Activated CD4-positive, alpha-beta T cell treated with anti-CD3 and anti-CD28 coated beads, Interleukin-2, amount 50 U/mL, for 24 hours (primary cell): ENCODE measurements around the gene PPM1D.
"Not testable (repeated sequence)": the region's sequence is repeated elsewhere in the genome, so short reads cannot be mapped to it uniquely, and the experiment has no call there.

Experiments used
- DNase-seq, 2 donors: peaks; one replicate each; pipeline ENCODE4 v3.0.0-alpha.2; 2020; ENCODE audit warnings: low read depth in 1 of 2, low spot score in 1 of 2

Gene PPM1D

GRCh38 chr17:60593441-60594036 lies 6.5 kb upstream of the PPM1D start:
- not testable (repeated sequence) for DNase-seq

DNA sequence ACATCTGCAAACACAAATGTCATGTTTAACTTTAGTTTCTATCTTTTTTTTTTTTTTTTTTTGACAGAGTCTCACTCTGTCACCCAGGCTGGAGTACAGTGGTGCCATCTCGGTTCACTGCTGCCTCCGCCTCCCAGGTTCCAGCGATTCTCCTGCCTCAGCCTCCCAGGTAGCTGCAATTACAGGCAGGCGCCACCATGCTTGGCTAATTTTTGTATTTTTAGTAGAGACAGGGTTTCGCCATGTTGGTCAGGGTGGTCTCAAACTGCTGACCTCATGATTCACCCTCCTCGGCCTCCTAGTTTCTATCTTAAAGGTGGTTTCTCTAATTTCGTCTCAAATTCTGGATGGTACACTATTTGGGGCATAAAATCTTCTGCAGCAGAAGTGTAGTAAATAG lies 5.8 kb upstream of the PPM1D start:
- not testable (repeated sequence) for DNase-seq

DNA sequence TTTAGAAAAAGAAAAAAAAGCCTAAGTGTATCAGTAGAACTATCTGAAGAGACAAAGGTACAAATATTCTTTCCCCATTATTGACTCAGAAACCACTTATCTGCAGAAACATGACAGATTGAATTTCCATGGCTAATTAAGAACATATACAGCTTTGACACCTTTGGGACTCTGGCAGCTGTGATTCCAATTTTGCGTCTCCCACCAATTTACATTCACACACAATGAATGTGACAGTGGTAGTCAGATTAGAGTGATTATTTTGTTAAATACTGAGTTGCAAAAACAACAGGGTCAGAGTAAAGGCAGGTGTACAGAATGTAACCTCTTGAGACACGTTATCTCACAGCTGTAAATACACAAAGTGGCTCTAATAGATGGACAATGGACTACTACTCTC lies 5.3 kb upstream of the PPM1D start:
- DNase-seq = no peak

DNA sequence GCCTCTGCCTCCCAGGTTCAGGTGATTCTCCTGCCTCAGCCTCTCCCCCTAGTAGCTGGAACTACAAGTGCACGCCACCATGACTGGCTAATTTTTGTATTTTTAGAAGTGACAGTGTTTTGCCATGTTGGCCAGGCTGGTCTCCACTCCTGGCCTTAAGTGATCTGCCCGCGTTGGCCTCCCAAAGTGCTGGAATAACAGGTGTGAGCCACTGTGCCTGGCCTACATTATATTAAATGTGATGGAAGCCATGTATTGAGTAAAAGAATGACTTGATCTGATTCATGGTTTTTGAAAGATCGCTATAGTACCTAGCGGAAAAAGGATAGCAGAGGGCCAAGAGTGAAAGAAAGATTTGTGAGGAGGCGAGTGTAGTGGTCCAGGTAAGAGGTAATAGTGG lies 2.7 kb upstream of the PPM1D start:
- no peak for DNase-seq

- DNase-seq = no peak
Observed at GRCh38 chr17:60598001-60598736, 1.8 kb upstream of the PPM1D start.

DNA sequence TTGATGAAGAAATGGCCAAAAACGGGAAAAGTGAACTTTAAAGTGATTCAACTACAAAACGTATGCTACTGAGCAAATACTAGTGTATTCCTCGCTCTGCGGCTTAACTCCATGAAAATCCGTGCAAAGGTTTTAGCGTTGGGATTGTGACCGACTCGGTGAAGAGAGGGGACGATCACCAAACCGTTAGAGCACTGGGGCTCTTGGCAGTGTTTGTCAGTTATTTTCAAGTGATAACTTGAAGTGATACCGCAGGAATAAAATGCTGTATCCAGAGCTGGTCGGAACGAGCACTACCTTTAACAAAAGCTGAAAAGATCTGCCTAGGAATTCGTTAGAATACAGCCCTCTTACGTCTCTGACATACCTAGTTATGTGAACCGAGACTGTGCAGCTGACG lies 773 bp upstream of the PPM1D start:
- no peak for DNase-seq

DNA sequence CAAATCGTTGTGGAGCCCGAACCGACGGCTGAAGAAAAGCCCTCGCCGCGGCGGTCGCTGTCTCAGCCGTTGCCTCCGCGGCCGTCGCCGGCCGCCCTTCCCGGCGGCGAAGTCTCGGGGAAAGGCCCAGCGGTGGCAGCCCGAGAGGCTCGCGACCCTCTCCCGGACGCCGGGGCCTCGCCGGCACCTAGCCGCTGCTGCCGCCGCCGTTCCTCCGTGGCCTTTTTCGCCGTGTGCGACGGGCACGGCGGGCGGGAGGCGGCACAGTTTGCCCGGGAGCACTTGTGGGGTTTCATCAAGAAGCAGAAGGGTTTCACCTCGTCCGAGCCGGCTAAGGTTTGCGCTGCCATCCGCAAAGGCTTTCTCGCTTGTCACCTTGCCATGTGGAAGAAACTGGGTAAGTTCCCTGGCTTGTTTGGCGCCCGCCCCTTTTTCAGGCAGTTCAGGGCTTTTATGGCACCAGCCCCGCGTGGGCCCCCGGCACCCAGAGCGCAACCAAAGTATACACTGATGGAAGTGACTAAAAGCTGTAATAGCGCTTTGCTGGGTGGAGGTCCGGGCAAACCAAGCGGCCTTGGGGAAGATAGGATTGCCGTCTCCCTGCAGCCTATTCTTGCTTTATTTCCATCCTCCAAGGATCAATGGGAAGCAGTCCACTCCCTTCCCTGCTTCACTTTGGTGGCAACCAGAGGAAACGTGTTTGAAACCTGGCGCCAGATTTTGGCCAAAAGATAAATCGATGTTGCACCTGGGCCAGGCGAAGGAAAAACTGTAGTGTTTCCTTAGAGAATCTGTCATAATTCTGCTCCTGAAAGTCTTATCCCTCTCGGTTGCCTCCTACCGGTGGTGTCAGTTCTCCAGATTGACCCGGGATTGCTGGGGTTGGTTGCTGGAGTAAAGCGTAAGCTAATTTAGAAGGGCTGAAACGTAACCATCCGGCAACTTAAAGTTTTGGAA lies 775 bp downstream of the PPM1D start:
- DNase-seq = peak; percentile 22 to 60

DNA sequence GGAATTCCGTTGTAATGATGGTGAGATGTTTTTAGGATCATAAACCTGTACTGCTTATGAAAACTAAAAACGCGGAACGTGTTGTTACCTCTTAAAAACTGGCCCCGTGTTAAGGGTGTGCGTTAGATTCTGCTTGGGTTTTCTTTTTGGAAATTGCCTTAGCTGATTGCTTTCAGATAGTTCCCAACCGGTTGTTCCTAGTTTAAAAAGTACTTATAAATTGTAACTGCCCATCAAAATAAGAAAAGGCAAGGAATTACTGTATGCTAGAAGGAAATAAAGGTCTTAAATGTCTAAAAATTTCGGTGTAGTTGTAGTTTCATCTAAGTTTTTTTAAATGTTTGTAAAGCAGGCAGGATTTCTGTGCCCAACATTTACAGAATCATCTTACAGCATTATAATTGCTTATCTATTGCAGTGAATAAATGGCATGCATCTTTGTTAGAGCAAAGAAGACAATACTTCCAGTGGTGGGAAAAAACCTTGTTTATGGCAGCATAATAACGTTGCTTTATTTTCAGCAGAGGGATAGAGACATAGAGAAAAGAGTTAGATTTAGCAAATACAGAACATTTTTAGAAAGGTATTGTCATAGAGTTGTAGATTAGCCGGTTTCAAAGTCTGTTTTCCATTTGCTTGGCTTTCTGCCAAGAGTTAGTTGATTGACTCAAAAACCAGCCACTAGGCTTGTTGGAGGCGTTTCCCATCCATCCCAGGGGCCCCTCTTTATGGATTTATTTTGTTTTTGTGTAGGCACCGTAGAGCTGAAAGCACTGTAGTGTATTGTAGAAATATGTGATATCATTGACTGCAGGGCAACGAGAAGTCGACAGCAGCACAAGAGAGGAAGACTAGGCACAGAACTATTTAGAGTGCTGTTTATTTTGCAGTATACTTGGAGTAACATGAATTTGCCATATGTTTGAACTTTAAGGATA lies 1.7 kb downstream of the PPM1D start:
- DNase-seq = peak in 1 of 2 donors; percentile 42

- DNase-seq = no peak
Observed at GRCh38 chr17:60602385-60602742, 2.4 kb downstream of the PPM1D start.

DNA sequence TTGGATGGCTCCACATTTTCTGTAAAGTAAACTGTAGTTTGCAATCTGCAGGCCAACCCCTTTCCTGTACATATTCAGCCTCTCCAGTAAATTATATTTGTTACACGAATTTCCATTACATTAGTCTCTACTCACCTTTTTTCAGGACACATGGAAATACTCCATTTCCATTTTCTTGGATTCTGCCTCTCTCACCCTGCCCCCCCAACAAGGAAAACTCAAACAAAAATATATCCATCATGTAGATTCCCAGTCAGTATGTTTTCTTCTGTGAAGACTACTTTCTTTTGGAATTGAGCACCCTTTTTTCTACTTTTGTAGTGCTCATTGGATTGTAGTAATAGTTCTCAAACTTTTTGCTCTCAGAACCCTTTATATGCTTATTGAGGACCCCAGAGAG lies 2.9 kb downstream of the PPM1D start:
- no peak for DNase-seq

GRCh38 chr17:60603477-60603876 lies 3.5 kb downstream of the PPM1D start:
- DNase-seq = not testable (repeated sequence)

GRCh38 chr17:60604686-60605334 lies 4.8 kb downstream of the PPM1D start:
- DNase-seq = no peak

DNA sequence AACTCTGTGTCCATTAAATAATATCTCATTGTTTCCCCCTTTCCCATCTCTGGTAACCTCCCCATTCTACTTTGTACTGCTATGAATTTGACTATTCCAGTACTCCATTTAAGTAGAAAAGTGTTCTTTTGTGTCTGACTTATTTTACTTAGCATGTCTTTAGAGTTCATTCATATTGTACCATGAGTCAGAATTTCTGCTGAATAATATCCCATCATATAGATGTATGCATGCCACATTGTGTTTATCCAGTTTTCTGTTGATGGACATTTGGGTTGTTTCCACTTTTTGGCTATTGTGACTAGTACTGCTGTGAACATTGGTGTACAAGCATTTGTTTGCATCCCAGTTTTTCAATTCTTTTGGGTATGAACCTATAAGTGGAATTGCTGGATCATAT lies 6.0 kb downstream of the PPM1D start:
- no peak for DNase-seq

DNA sequence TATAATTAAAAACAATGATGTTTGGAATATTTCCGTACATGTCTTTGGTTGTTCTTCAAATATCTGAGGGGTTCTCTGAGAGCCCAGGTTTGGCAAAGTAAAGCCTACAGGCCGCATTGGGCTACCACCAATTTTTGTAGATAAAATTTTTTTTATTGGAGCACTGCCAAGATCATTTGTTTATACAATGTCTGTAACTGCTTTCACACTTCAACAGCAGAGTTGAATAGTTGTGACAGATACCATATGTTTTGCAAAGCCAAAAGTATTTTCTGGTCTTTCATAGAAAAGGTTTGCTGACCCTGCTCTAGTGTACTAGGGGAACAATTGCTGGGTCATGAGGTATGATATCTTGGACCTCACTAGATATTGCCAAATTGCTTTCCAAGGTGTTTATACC lies 10.5 kb downstream of the PPM1D start:
- no peak for DNase-seq

DNA sequence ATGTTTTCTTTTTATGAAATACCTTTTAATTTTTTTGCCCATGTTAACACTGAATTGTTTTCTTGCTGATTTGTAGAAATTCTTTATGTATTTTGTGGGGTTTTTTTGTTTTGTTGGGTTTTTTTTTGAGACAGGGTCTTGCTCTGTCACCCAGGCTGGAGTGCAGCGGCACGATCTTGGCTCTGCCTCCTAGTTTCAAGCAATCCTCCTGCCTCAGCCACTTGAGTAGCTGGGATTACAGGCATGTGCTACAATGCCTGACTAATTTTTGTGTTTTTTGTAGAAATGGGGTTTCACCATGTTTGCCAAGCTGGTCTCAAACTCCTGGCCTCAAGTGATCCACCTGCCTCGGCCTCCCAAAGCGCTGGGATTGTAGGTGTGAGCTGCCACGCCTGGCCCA lies 11.3 kb downstream of the PPM1D start:
- not testable (repeated sequence) for DNase-seq

GRCh38 chr17:60613325-60613724 lies 13.3 kb downstream of the PPM1D start:
- DNase-seq = no peak

DNA sequence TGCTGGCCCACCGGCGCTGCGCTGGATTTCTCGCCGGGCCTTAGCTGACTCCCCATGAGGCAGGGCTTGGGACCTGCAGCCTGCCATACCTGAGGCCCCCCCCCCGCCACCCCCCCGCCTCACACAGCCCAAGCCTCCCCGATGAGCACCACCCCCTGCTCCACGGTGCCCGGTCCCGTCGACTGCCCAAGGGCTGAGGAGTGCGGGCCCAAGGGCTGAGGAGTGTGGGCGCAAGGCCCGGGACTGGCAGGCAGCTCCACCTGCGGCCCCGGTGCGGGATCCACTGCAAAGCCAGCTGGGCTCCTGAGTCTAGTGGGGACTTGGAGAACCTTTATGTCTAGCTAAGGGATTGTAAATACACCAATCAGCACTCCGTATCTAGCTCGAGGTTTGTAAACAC lies 13.8 kb downstream of the PPM1D start:
- not testable (repeated sequence) for DNase-seq

DNA sequence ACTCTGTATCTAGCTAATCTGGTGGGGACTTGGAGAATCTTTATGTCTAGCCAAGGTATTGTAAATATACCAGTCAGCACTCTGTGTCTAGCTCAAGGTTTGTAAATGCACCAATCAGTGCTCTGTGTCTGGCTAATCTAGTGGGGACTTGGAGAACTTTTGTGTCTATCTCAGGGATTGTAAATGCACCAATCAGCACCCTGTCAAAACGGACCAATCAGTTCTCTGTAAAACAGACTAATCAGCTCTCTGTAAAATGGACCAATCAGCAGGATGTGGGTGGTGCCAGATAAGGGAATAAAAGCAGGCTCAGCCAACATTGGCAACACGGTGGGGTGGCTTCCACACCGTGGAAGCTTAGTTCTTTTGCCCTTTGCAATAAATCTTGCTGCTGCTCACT lies 14.3 kb downstream of the PPM1D start:
- DNase-seq = not testable (repeated sequence)

GRCh38 chr17:60615108-60615507 lies 15.1 kb downstream of the PPM1D start:
- DNase-seq = no peak

DNA sequence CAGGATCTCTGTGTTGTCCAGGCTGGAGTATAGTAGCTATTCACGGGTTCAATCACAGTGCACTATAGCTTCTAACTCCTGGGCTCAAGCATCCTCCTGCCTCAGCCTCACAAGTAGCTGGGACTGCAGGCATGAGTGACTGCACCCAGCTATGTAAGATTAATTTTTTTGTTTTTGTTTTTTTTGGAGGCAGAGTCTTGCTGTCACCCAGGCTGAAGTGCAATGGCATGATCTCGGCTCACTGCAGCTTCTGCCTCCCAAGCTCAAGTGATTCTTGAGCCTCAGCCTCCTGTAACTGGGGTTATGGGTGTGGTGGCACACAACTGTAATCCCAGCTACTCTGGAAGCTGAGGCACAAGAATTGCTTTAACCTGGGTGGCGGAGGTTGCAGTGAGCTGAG lies 15.8 kb downstream of the PPM1D start:
- DNase-seq = no peak
